ENCODE results near the gene MAP2. TPM values are rescaled to one million over a fixed set of nuclear protein-coding genes. Genes with fewer than 3 reads are reported as not detected.

MAP2 gene
- total and polyA plus RNA-seq, 2 of the 8 experiments (the other 6 are each of a cell fraction or from before 2014, with no cell fraction given): 5.9 to 9.4 TPM

DNA sequence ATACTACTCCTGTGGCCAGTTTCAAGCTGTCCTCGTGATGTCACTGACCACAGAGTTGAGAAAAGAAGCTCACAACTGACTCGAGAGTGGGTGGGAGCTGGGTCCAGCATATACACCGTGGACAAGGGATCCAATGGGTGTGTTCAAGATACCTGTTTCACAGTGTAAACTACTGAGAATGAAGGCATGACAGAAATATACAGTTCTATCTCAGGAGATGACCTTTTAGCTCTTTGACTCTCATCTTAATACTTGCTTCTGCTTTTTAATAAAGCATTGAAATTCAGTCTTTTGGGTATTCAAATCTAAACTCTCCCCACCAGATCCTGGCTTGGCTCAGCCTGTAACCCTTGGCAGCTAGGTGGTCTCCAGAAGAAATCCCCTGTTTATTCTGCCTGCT lies 130.1 kb downstream of the MAP2 start (continued):
- TF ChIP-seq, protein P1, sequence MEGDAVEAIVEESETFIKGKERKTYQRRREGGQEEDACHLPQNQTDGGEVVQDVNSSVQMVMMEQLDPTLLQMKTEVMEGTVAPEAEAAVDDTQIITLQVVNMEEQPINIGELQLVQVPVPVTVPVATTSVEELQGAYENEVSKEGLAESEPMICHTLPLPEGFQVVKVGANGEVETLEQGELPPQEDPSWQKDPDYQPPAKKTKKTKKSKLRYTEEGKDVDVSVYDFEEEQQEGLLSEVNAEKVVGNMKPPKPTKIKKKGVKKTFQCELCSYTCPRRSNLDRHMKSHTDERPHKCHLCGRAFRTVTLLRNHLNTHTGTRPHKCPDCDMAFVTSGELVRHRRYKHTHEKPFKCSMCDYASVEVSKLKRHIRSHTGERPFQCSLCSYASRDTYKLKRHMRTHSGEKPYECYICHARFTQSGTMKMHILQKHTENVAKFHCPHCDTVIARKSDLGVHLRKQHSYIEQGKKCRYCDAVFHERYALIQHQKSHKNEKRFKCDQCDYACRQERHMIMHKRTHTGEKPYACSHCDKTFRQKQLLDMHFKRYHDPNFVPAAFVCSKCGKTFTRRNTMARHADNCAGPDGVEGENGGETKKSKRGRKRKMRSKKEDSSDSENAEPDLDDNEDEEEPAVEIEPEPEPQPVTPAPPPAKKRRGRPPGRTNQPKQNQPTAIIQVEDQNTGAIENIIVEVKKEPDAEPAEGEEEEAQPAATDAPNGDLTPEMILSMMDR (IDR thresholded peaks at IDR 0.05; ENCODE audit: control extremely low read depth in 1 of 3, insufficient read depth in 1 of 3, low read depth in 1 of 3, low read length in 3 of 3): no peak
- no peak for TF ChIP-seq RBBP5 (IDR thresholded peaks at IDR 0.05; ENCODE audit: borderline replicate concordance, low read depth, low read length)

All from H1 (cell line).